ACC112 (cell line): ENCODE results near the gene ARTN.

Source experiments
- H2AFZ ChIP-seq: fragments of 200-600 bp; sonication (generic); one replicate; pipeline ENCODE4 v1.6.0; 2017; ENCODE audit warnings: antibody characterized with exemption, low read length; ENCODE audit not compliant: unreplicated experiment
- H3K27ac ChIP-seq: fragments of 200-600 bp; sonication (generic); 2 replicates; pipeline ENCODE4 v1.5.1; 2014; ENCODE audit warnings: low read depth, mild to moderate bottlenecking, antibody characterized with exemption, low read length, moderate library complexity
- H3K27me3 ChIP-seq: fragments of 200-600 bp; sonication (generic); 2 replicates; pipeline ENCODE4 v1.6.1; 2014; ENCODE audit warnings: mild to moderate bottlenecking, antibody characterized with exemption, low read length, moderate library complexity, mixed read lengths; ENCODE audit not compliant: insufficient read depth
- H3K36me3 ChIP-seq: fragments of 200-600 bp; sonication (generic); 2 replicates; pipeline ENCODE4 v1.6.1; 2016; ENCODE audit warnings: mild to moderate bottlenecking, antibody characterized with exemption, low read length, moderate library complexity, mixed read lengths; ENCODE audit not compliant: insufficient read depth
- H3K4me1 ChIP-seq: fragments of 200-600 bp; sonication (generic); one replicate; pipeline ENCODE4 v1.6.1; 2016; ENCODE audit warnings: low read length, mixed read lengths; ENCODE audit not compliant: insufficient read depth, unreplicated experiment, control insufficient read depth
- H3K4me3 ChIP-seq: fragments of 200-600 bp; sonication (generic); 2 replicates; pipeline ENCODE4 v1.5.1; 2014; ENCODE audit warnings: mild to moderate bottlenecking, low read depth, low read length
- H3K79me2 ChIP-seq: fragments of 200-600 bp; sonication (generic); one replicate; pipeline ENCODE4 v1.6.0; 2016; ENCODE audit warnings: low read length; ENCODE audit not compliant: control insufficient read depth, unreplicated experiment, insufficient read depth

The ARTN gene

DNA sequence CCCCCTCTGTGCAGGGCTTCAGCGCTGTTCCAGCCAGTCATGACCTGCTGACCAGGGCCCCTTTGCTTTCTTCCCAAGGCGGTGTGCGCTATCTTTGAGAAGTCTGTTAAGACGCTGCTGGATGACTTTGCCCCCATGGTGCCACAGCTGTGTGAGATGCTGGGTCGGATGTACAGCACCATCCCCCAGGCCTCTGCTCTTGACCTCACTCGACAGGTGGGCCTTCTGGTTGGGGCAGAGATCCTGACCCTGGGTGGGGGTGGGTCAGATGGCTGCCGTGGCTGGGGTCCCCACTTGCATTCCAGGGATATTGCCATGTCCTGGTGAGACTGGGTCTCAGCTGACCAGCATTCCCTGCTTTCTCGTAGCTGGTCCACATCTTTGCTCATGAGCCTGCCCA is 27.2 kb downstream of the ARTN start:
- H3K36me3 ChIP-seq: no peaks in the 10 kb centered on the region; the same call in 1 of the 2 replicates
- no peak overlapping the region for H2AFZ ChIP-seq

GRCh38 chr1:43961692-43962091 is 28.1 kb downstream of the ARTN start:
- Histone ChIP-seq H3K4me1 (no peaks in the 10 kb centered on the region), H3K27me3 (no peaks in the 10 kb centered on the region), H3K36me3 (no peaks in the 10 kb centered on the region; the same call in 1 of the 2 replicates), H3K4me3 (no peak overlapping the region), H2AFZ (no peak overlapping the region), H3K27ac (no peak overlapping the region), H3K79me2 (no peaks in the 10 kb centered on the region)

More for the DNA sequence above, 27.2 kb downstream of the ARTN start:
- Histone ChIP-seq H3K79me2 (no peaks in the 10 kb centered on the region), H3K4me1 (no peaks in the 10 kb centered on the region), H3K4me3 (no peak overlapping the region), H3K27ac (no peak overlapping the region), H3K27me3 (no peaks in the 10 kb centered on the region)

- Histone ChIP-seq H3K79me2 (no peaks in the 10 kb centered on the region), H3K4me1 (no peaks in the 10 kb centered on the region), H3K27ac (no peak overlapping the region), H3K4me3 (no peak overlapping the region), H3K36me3 (no peaks in the 10 kb centered on the region; the same call in 1 of the 2 replicates), H2AFZ (no peak overlapping the region), H3K27me3 (no peaks in the 10 kb centered on the region)
These were observed 28.7 kb downstream of the ARTN start for GRCh38 chr1:43962324-43962723.

DNA sequence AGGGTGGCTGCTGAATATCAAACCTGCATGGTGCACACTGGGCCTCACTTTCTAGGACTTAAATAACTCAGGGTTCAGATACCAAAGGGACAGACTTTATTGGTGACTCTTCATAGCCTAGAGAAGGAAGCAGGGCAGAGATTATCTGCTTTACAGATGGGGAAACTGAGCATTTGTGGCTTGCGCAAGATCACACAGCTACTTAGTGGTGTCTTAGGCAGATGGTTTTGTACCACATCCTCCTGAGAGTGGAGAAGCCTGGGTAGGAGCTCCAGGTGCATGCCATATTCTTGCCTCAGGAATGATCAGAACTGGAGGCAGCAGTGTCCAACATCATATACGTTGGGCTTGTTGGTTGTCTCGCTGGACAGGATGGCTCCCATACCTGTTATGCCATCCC is 29.4 kb downstream of the ARTN start:
- Histone ChIP-seq H3K27me3 (no peaks in the 10 kb centered on the region), H3K27ac (no peak overlapping the region), H3K4me3 (no peak overlapping the region), H3K36me3 (no peaks in the 10 kb centered on the region; the same call in 1 of the 2 replicates), H3K79me2 (no peaks in the 10 kb centered on the region), H3K4me1 (no peaks in the 10 kb centered on the region), H2AFZ (no peak overlapping the region)

DNA sequence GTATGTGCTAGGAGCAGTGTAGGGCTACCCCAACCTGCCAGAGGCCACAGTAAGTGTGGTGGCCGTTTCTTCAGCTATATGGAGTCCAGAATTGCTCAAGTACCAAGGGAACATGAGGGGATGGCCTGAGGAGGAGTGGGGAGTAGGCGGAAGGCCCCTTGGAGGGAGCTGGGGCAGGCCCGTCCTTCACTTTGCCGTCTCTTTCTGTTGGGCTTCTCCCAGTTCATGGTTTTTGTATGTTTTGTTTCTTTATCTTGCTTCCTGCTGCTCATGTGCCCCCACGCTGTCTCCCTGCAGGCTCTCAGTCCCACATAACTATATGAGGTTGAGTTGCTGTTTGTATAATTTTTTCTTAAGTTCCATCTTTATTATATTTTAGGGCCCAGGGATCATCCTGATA is 30.3 kb downstream of the ARTN start:
- Histone ChIP-seq H3K27ac (no peak overlapping the region), H3K36me3 (no peaks in the 10 kb centered on the region; the same call in 1 of the 2 replicates), H3K79me2 (no peaks in the 10 kb centered on the region)

GRCh38 chr1:43965316-43965715 is 31.7 kb downstream of the ARTN start:
- Histone ChIP-seq H3K4me1 (no peaks in the 10 kb centered on the region), H3K4me3 (no peak overlapping the region), H3K27me3 (no peaks in the 10 kb centered on the region), H2AFZ (no peak overlapping the region), H3K79me2 (peaks cover 2% of the 10 kb centered on the region), H3K36me3 (no peaks in the 10 kb centered on the region; the same call in 1 of the 2 replicates), H3K27ac (no peak overlapping the region)

More for the DNA sequence above, 30.3 kb downstream of the ARTN start:
- no peak overlapping the region for H2AFZ ChIP-seq
- H3K4me1 ChIP-seq: no peaks in the 10 kb centered on the region
- no peak overlapping the region for H3K4me3 ChIP-seq
- no peaks in the 10 kb centered on the region for H3K27me3 ChIP-seq

GRCh38 chr1:43968348-43968948 is 34.8 kb downstream of the ARTN start:
- no peak overlapping the region for H3K4me3 ChIP-seq
- H3K27me3 ChIP-seq: no peaks in the 10 kb centered on the region
- peaks cover 7% of the 10 kb centered on the region for H3K4me1 ChIP-seq
- H3K79me2 ChIP-seq: peaks cover 7% of the 10 kb centered on the region
- no peak overlapping the region for H2AFZ ChIP-seq
- no peak overlapping the region for H3K27ac ChIP-seq
- H3K36me3 ChIP-seq: no peaks in the 10 kb centered on the region; the same call in 1 of the 2 replicates

- Histone ChIP-seq H3K27me3 (no peaks in the 10 kb centered on the region), H3K79me2 (peaks cover 7% of the 10 kb centered on the region), H3K4me1 (peaks cover 7% of the 10 kb centered on the region), H3K27ac (no peak overlapping the region), H2AFZ (no peak overlapping the region), H3K4me3 (no peak overlapping the region), H3K36me3 (no peaks in the 10 kb centered on the region; the same call in 1 of the 2 replicates)
These were observed 35.8 kb downstream of the ARTN start for GRCh38 chr1:43969416-43969745.

GRCh38 chr1:43969746-43970466 is 36.3 kb downstream of the ARTN start, which contains the start of gene DPH2:
DPH2 (plus strand) TSS chr1:43970010; CDS start chr1:43970176, 166 bp downstream.
- Histone ChIP-seq H2AFZ (peak within 1 kb of the TSS; percentile 97), H3K4me3 (peak within 1 kb of the TSS; percentile 99)

DNA sequence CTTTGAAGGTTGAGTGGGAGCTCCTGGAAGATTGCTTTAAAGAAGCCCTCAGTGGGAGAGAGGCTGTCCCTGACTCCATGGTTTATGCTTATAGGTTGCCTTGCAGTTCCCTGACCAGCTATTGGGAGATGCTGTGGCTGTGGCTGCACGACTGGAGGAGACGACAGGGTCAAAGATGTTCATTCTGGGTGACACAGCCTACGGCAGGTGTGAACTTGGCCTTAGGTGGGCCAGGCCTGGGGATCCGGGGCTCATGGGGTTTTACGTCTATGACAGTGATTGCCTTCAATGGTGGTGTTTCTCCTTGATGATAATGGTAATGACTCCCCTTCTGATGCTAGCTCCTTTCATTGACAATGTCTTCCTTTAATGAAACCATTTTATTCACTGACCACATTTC is 36.9 kb downstream of the ARTN start:
- Histone ChIP-seq H3K27me3 (no peaks in the 10 kb centered on the region), H3K36me3 (no peaks in the 10 kb centered on the region; the same call in 1 of the 2 replicates), H3K4me3 (peak overlapping the region; percentile 99), H3K27ac (no peak overlapping the region), H2AFZ (peak overlapping the region; percentile 97), H3K79me2 (peaks cover 14% of the 10 kb centered on the region), H3K4me1 (peaks cover 7% of the 10 kb centered on the region)

More at GRCh38 chr1:43969746-43970466, 36.3 kb downstream of the ARTN start, which contains the start of gene DPH2:
- Histone ChIP-seq H3K4me1 (peaks cover 7% of the 10 kb centered on the region), H3K79me2 (peaks cover 9% of the 10 kb centered on the region), H3K27ac (no peak within 1 kb of the TSS), H3K27me3 (no peaks in the 10 kb centered on the region), H3K36me3 (no peaks in the 10 kb centered on the region; the same call in 1 of the 2 replicates)

- H3K79me2 ChIP-seq: peaks cover 19% of the 10 kb centered on the region
- H3K27ac ChIP-seq: no peak overlapping the region
- no peak overlapping the region for H2AFZ ChIP-seq
- peak overlapping the region; percentile 99 for H3K4me3 ChIP-seq
- no peaks in the 10 kb centered on the region; the same call in 1 of the 2 replicates for H3K36me3 ChIP-seq
- peaks cover 8% of the 10 kb centered on the region for H3K4me1 ChIP-seq
- no peaks in the 10 kb centered on the region for H3K27me3 ChIP-seq
These were observed 37.3 kb downstream of the ARTN start for GRCh38 chr1:43970911-43971310.
